ENCODE results near the gene TMEM236.
A peak's percentile ranks its signal among the peaks of the same experiment; 100 is the strongest.

Gene TMEM236

GRCh38 chr10:17795813-17796594 lies 44.0 kb downstream of the TMEM236 start:
- no peak overlapping the region for H3K27ac ChIP-seq
- H3K9me3 ChIP-seq = 0 out of 2 replicates have a peak, but pooled peaks cover 4% of the 10 kb centered on the region
- H3K27me3 ChIP-seq = no peaks in the 10 kb centered on the region
- H3K4me1 ChIP-seq = no peaks in the 10 kb centered on the region
- no peak for TF ChIP-seq Cebpa-rat (IDR thresholded peaks at IDR 0.05)
- H4K20me1 ChIP-seq = no peaks in the 10 kb centered on the region
- H3K4me2 ChIP-seq = no peak overlapping the region
- H3K4me3 ChIP-seq = no peak overlapping the region
- H3K36me3 ChIP-seq = no peaks in the 10 kb centered on the region
- no peak overlapping the region for H3K9ac ChIP-seq

DNA sequence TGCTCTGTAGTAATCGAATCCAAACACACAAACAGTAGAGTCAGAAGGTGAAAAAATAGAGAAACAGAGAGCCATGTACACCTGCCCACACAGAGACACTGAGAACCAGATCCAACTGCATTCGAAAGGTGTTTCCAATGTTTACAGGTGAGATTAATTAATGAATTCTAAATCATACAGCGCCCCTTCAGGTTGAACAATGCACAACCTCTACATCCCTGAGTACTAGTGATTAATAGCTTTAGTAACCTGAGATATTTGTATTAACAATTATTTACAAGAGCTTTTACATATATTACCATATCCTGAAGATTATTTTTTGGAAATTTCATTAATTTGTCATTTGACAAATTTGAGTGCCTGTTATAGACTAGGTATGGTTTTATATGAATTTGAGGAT lies 49.5 kb downstream of the TMEM236 start:
- no peak overlapping the region for H3K27ac ChIP-seq

GRCh38 chr10:17802350-17802749 lies 50.3 kb downstream of the TMEM236 start:
- Histone ChIP-seq H3K27ac (no peak overlapping the region), H3K27me3 (no peaks in the 10 kb centered on the region), H3K4me3 (no peak overlapping the region), H3K9me3 (peaks cover 5% of the 10 kb centered on the region; the same call in 1 of the 2 replicates), H3K4me1 (peaks cover 17% of the 10 kb centered on the region), H4K20me1 (no peaks in the 10 kb centered on the region), H3K36me3 (no peaks in the 10 kb centered on the region), H3K4me2 (no peak overlapping the region), H3K9ac (no peak overlapping the region)
- no peak for TF ChIP-seq Cebpa-rat (IDR thresholded peaks at IDR 0.05)

More for the DNA sequence above, 49.5 kb downstream of the TMEM236 start:
- Histone ChIP-seq H3K9ac (no peak overlapping the region), H3K27me3 (no peaks in the 10 kb centered on the region), H3K4me3 (no peak overlapping the region), H3K9me3 (peaks cover 9% of the 10 kb centered on the region; the same call in 1 of the 2 replicates), H3K36me3 (no peaks in the 10 kb centered on the region), H3K4me2 (no peak overlapping the region), H3K4me1 (peaks cover 14% of the 10 kb centered on the region), H4K20me1 (no peaks in the 10 kb centered on the region)
- no peak for TF ChIP-seq Cebpa-rat (IDR thresholded peaks at IDR 0.05)

- Histone ChIP-seq H4K20me1 (no peaks in the 10 kb centered on the region), H3K4me2 (no peak overlapping the region), H3K27ac (no peak overlapping the region), H3K9ac (no peak overlapping the region), H3K9me3 (peaks cover 5% of the 10 kb centered on the region; the same call in 1 of the 2 replicates), H3K4me1 (peaks cover 17% of the 10 kb centered on the region), H3K27me3 (no peaks in the 10 kb centered on the region), H3K36me3 (no peaks in the 10 kb centered on the region), H3K4me3 (no peak overlapping the region)
- no peak for TF ChIP-seq Cebpa-rat (IDR thresholded peaks at IDR 0.05)
These were observed 51.0 kb downstream of the TMEM236 start for GRCh38 chr10:17802976-17803375.

- peaks cover 38% of the 10 kb centered on the region for H3K4me1 ChIP-seq
- H4K20me1 ChIP-seq = no peaks in the 10 kb centered on the region
- H3K9me3 ChIP-seq = peaks cover 5% of the 10 kb centered on the region; the same call in 1 of the 2 replicates
- H3K27ac ChIP-seq = no peak overlapping the region
- H3K4me2 ChIP-seq = peak overlapping the region; percentile 57
- no peaks in the 10 kb centered on the region for H3K36me3 ChIP-seq
- no peak for TF ChIP-seq Cebpa-rat (IDR thresholded peaks at IDR 0.05)
- no peak overlapping the region for H3K4me3 ChIP-seq
- no peaks in the 10 kb centered on the region for H3K27me3 ChIP-seq
- H3K9ac ChIP-seq = no peak overlapping the region
These were observed 53.3 kb downstream of the TMEM236 start for GRCh38 chr10:17805330-17805729.

DNA sequence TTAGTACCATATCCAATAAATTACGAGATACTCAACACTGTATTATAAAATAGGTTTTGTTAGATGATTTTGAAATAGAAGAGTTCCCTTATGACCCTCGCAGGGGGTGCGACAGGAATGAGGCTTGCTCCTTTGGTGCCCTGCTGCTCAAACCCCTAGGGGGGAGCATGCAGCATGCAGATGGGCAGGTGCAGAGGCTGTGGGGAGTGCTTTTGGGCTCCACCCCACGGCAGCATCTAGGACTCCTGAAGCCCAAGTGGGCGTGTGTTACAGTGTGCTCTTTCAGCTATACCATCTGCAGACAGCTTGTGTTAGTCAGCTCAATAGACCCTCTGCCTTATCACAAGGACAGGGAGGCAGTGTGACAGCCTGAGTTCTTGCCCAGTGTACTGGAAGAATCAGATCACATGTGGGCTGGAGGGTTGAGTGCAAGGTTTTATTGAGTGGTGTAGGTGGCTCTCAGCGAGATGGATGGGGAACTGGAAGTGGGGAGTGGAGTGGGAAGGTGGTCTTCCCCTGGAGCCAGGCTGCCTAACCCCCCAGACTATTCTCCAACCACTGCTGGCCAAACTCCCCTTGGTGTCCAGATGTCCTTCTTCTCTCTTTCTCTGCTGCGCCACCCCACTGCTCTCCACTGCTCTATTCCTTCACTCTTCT lies 54.0 kb downstream of the TMEM236 start:
- Histone ChIP-seq H4K20me1 (no peaks in the 10 kb centered on the region), H3K4me1 (peaks cover 40% of the 10 kb centered on the region), H3K9me3 (peaks cover 5% of the 10 kb centered on the region; the same call in 1 of the 2 replicates), H3K27ac (no peak overlapping the region), H3K36me3 (no peaks in the 10 kb centered on the region), H3K4me2 (peak overlapping the region; percentile 57), H3K9ac (no peak overlapping the region), H3K27me3 (no peaks in the 10 kb centered on the region), H3K4me3 (no peak overlapping the region)
- TF ChIP-seq Cebpa-rat (IDR thresholded peaks at IDR 0.05) = no peak

GRCh38 chr10:17808971-17809841 lies 57.2 kb downstream of the TMEM236 start, which contains the start of gene MRC1:
Gene MRC1 (plus strand): TSS chr10:17809348. CDS start chr10:17809466, 118 bp downstream.
- no peak for TF ChIP-seq Cebpa-rat (IDR thresholded peaks at IDR 0.05)
- Histone ChIP-seq H3K4me1 (peaks cover 40% of the 10 kb centered on the region), H3K27me3 (no peaks in the 10 kb centered on the region), H3K27ac (no peak within 1 kb of the TSS), H3K9me3 (peaks cover 5% of the 10 kb centered on the region; the same call in 1 of the 2 replicates), H3K4me3 (no peak within 1 kb of the TSS), H3K36me3 (no peaks in the 10 kb centered on the region), H3K4me2 (peak within 1 kb of the TSS; percentile 64), H4K20me1 (no peaks in the 10 kb centered on the region), H3K9ac (0 out of 2 replicates have a peak within 1 kb of the TSS, but pooled peaks have one; percentile 8)

DNA sequence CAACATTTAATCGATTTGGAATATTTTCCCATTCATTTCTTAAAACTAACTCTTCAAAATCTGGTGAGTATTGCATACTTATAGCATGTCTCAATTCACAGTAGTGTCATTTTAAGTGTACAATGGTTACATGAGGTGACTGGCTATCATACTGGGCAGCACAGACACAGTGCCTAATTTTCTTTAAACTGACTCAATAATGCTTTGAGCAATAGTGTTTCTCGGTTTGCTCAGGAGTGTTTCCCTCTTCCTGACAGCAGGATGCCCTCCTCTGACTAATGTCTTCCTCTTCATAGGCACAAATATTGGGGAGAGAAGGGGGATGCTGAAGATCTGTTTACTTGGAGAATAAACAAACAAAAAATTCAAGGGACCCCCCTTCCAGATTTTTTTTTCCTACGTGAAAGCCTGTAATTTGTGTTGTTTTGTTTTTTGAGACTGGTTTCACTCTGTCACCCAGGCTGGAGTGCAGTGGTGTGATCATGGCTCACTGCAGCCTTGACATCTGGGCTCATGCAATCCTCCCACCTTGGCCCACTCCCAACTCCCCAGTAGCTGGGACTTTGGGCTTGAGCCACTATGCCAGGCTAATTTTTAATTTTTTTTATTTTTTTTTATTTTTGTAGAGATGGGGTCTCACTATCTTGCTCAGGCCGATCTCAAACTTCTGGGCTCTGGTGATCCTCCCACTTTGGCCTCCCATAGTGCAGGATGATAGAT lies 59.3 kb downstream of the TMEM236 start:
- Histone ChIP-seq H3K4me2 (no peak overlapping the region), H3K4me3 (no peak overlapping the region), H3K27ac (no peak overlapping the region), H3K4me1 (peaks cover 27% of the 10 kb centered on the region), H3K27me3 (no peaks in the 10 kb centered on the region), H3K9me3 (no peaks in the 10 kb centered on the region), H3K36me3 (no peaks in the 10 kb centered on the region), H4K20me1 (no peaks in the 10 kb centered on the region), H3K9ac (no peak overlapping the region)
- no peak for TF ChIP-seq Cebpa-rat (IDR thresholded peaks at IDR 0.05)

GRCh38 chr10:17814973-17815372 lies 63.0 kb downstream of the TMEM236 start:
- no peak for TF ChIP-seq Cebpa-rat (IDR thresholded peaks at IDR 0.05)
- Histone ChIP-seq H3K36me3 (no peaks in the 10 kb centered on the region), H3K4me3 (no peak overlapping the region), H4K20me1 (no peaks in the 10 kb centered on the region), H3K27me3 (no peaks in the 10 kb centered on the region), H3K4me2 (no peak overlapping the region), H3K9me3 (no peaks in the 10 kb centered on the region), H3K27ac (no peak overlapping the region), H3K9ac (no peak overlapping the region), H3K4me1 (peaks cover 5% of the 10 kb centered on the region)
